IMR-90 (cell line): ENCODE results near the gene CTIF.

ENCODE experiments used
- BHLHE40 ChIP-seq: fragments of 150-350 bp; IDR thresholded peaks from 2 replicates; pipeline ENCODE4 v1.6.1; 2016; ENCODE audit warnings: mild to moderate bottlenecking, low read depth, low read length
- MAZ ChIP-seq: IDR thresholded peaks from 2 replicates; pipeline ENCODE4 v1.6.1; 2012; ENCODE audit warnings: low read depth, mild to moderate bottlenecking, low read length, improper control_type of control experiment, moderate library complexity, borderline replicate concordance
- NFE2L2 ChIP-seq: fragments of 150-350 bp; IDR thresholded peaks from 2 replicates; pipeline ENCODE4 v1.6.1; 2016; ENCODE audit warnings: low read depth, mild to moderate bottlenecking, low read length
- RAD21 ChIP-seq: IDR thresholded peaks from 2 replicates; pipeline ENCODE4 v1.6.1; 2012; ENCODE audit warnings: low read length, improper control_type of control experiment
- RFX5 ChIP-seq: IDR thresholded peaks from 2 replicates; pipeline ENCODE4 v1.8.0; 2012; ENCODE audit warnings: low read depth, mild to moderate bottlenecking, low read length, moderate library complexity
- SMC3 ChIP-seq: fragments of 150-350 bp; IDR thresholded peaks from 2 replicates; pipeline ENCODE4 v1.6.1; 2016; ENCODE audit warnings: low read depth, mild to moderate bottlenecking, antibody characterized with exemption, low read length, moderate library complexity
- TF ChIP-seq, protein P1 (sequence below): conservative IDR thresholded peaks from 2 replicates; pipeline ENCODE4 v1.5.1; 2012; ENCODE audit warnings: mild to moderate bottlenecking, low read depth, low read length, improper control_type of control experiment
- TF ChIP-seq, protein P2 (sequence below): fragments of 150-350 bp; IDR thresholded peaks from 2 replicates; pipeline ENCODE4 v1.6.1; 2017; ENCODE audit warnings: mild to moderate bottlenecking, antibody characterized with exemption, low read length, low read depth

DNA sequence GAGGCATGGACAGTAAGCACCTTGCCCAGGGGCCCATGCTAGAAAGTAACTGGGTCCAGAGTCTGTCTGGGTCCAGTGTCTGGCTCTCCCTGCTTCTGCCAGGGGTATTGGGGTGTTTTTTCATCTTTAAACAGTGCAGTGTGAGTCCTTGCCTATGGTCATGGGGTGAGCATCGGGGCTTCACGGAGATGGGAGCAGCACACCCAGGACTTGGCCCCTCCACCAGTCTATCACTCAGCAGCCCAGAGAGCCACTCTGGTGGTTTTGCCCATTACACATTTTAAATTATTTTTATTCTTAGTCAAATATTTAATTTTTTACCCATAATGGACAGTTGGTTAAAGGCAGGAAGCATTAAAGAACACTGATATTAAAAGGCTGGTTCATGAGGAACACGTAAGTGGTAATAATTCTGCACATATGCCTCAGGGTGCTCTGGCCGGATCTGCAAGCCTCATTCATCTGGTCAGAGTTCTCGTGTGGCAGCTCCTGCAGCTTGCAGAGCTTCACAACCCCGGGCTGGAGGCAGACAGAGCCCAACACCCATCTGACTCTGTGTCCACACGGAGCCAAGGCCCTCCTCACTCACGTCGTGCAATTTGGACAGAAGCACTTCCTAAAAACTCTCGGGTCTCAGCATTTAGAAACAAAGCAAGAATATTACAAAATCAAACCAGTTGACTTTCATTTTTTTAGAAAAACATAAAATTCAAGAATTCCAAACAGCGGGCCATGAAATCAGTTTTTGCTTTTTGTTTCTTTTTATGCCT lies 204.1 kb downstream of the CTIF start:
- no peak for TF ChIP-seq RFX5
- TF ChIP-seq, protein P1, sequence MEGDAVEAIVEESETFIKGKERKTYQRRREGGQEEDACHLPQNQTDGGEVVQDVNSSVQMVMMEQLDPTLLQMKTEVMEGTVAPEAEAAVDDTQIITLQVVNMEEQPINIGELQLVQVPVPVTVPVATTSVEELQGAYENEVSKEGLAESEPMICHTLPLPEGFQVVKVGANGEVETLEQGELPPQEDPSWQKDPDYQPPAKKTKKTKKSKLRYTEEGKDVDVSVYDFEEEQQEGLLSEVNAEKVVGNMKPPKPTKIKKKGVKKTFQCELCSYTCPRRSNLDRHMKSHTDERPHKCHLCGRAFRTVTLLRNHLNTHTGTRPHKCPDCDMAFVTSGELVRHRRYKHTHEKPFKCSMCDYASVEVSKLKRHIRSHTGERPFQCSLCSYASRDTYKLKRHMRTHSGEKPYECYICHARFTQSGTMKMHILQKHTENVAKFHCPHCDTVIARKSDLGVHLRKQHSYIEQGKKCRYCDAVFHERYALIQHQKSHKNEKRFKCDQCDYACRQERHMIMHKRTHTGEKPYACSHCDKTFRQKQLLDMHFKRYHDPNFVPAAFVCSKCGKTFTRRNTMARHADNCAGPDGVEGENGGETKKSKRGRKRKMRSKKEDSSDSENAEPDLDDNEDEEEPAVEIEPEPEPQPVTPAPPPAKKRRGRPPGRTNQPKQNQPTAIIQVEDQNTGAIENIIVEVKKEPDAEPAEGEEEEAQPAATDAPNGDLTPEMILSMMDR, result no peak
- TF ChIP-seq MAZ, result no peak
- TF ChIP-seq, protein P2, sequence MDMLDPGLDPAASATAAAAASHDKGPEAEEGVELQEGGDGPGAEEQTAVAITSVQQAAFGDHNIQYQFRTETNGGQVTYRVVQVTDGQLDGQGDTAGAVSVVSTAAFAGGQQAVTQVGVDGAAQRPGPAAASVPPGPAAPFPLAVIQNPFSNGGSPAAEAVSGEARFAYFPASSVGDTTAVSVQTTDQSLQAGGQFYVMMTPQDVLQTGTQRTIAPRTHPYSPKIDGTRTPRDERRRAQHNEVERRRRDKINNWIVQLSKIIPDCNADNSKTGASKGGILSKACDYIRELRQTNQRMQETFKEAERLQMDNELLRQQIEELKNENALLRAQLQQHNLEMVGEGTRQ, result no peak
- TF ChIP-seq RAD21, result no peak
- TF ChIP-seq NFE2L2, result no peak
- no peak for TF ChIP-seq BHLHE40
- TF ChIP-seq SMC3, result no peak
